RWPE2 (cell line): ENCODE results near the gene CENPM.

ENCODE experiments used
- ATAC-seq: fragments of 200-7000 bp; cut with Tn5 transposase; 3 replicates; pipeline ENCODE4 v1.9.1; 2021; ENCODE audit warnings: low read depth
- DNase-seq: peaks from one replicate; pipeline ENCODE4 v3.0.0-alpha.2; 2020; ENCODE audit warnings: low spot score
- H3K27ac ChIP-seq: fragments of 450-650 bp; 2 replicates; pipeline ENCODE4 v1.5.1; 2017; ENCODE audit warnings: mild to moderate bottlenecking; ENCODE audit not compliant: poor library complexity, severe bottlenecking
- H3K27me3 ChIP-seq: fragments of 250-450 bp; sonication (Bioruptor Pico); 2 replicates; pipeline ENCODE4 v1.5.1; 2021; ENCODE audit warnings: mild to moderate bottlenecking, moderate library complexity; ENCODE audit not compliant: insufficient read depth, poor library complexity, severe bottlenecking
- H3K36me3 ChIP-seq: fragments of 250-450 bp; sonication (Bioruptor Pico); 2 replicates; pipeline ENCODE4 v1.5.1; 2020; ENCODE audit warnings: low read depth, mild to moderate bottlenecking, moderate library complexity
- H3K4me1 ChIP-seq: fragments of 250-450 bp; sonication (Bioruptor Pico); 2 replicates; pipeline ENCODE4 v1.5.1; 2021; ENCODE audit warnings: mild to moderate bottlenecking, moderate library complexity; ENCODE audit not compliant: insufficient read depth, poor library complexity, severe bottlenecking
- H3K4me3 ChIP-seq: fragments of 250-450 bp; sonication (Bioruptor Pico); 2 replicates; pipeline ENCODE4 v1.5.1; 2021; ENCODE audit warnings: mild to moderate bottlenecking, moderate library complexity; ENCODE audit not compliant: severe bottlenecking
- H3K9me3 ChIP-seq: fragments of 250-450 bp; sonication (Bioruptor Pico); 2 replicates; pipeline ENCODE4 v1.5.1; 2021; ENCODE audit warnings: mild to moderate bottlenecking, moderate library complexity; ENCODE audit not compliant: severe bottlenecking
- TF ChIP-seq, protein P1 (sequence below): fragments of 450-650 bp; IDR thresholded peaks from one replicate; pipeline ENCODE4 v1.5.1; 2017; ENCODE audit warnings: mild to moderate bottlenecking, moderate library complexity; ENCODE audit not compliant: poor library complexity, severe bottlenecking

CENPM gene

DNA sequence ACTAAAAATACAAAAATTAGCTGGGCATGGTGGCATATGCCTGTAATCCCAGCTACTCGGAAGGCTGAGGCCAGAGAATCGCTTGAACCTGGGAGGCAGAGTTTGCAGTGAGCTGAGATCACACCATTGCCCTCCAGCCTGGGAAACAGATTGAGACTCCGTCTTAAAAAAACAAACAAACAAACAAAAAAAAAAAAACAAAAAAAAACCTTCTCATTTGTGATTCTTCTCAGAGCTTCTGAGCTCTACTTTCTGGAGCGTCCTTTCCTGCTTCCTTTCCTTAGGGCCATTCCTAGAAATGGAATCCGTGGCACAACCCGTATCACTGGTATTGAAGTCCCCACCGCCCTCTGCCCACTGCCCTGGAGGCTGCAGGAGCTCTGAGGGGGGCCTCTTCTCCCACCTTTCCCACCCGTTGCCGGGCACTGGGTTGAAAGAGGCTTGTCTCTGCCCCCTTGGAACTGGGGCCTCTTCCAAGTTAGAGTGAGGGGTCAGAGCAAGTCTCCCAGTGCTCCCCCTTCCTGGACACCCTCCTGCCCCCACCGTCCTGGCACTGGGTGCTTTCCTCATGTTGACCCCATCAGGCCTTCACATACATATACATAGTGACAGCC, 30.1 kb downstream of the CENPM start:
- ATAC-seq: no peak
- TF ChIP-seq, protein P1, sequence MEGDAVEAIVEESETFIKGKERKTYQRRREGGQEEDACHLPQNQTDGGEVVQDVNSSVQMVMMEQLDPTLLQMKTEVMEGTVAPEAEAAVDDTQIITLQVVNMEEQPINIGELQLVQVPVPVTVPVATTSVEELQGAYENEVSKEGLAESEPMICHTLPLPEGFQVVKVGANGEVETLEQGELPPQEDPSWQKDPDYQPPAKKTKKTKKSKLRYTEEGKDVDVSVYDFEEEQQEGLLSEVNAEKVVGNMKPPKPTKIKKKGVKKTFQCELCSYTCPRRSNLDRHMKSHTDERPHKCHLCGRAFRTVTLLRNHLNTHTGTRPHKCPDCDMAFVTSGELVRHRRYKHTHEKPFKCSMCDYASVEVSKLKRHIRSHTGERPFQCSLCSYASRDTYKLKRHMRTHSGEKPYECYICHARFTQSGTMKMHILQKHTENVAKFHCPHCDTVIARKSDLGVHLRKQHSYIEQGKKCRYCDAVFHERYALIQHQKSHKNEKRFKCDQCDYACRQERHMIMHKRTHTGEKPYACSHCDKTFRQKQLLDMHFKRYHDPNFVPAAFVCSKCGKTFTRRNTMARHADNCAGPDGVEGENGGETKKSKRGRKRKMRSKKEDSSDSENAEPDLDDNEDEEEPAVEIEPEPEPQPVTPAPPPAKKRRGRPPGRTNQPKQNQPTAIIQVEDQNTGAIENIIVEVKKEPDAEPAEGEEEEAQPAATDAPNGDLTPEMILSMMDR: no peak
- peaks cover 6% of the 10 kb centered on the region for H3K4me1 ChIP-seq

DNA sequence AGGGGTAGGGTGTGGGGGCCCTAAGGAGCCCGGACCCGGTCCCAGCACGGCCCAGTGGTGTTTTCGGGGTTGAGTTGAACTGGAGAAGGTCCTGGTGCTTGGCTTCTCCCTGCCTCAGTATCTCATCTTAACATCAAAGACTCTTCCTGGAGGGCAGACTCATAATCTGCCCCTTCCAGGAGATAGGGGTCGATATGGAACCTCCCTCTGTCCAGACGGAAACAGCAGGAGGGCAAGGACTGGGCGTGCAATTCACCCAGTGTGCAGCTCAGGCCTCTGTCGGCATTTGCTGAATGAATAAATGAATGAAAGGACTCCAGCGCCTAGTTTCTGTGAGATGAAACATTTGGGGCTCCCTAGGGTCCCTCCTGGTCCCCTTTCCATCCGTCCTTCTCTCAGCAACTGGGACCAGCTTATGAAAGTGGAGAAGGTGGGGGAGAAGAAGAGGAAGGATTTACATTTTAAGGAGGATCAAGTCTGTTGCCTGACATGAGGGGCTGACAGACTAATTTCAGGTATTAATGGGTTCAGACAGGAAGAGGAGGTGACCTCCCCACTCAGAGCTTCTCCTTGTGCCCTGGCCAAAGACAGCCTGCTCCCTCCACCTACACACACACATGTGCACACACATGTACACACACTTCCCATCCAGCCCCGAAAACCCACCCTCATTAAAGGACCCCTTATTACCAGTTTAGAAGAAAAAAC, 31.0 kb downstream of the CENPM start:
- H3K4me1 ChIP-seq: peaks cover 6% of the 10 kb centered on the region
- peaks cover 49% of the 10 kb centered on the region for H3K27me3 ChIP-seq
- H3K4me3 ChIP-seq: no peak overlapping the region
- H3K9me3 ChIP-seq: no peaks in the 10 kb centered on the region
- DNase-seq: no peak
- TF ChIP-seq, protein P1: no peak
- no peaks in the 10 kb centered on the region for H3K36me3 ChIP-seq
- no peak overlapping the region for H3K27ac ChIP-seq
- ATAC-seq: no peak

More for the DNA sequence above, 30.1 kb downstream of the CENPM start:
- H3K9me3 ChIP-seq: no peaks in the 10 kb centered on the region
- peaks cover 40% of the 10 kb centered on the region for H3K27me3 ChIP-seq
- no peak overlapping the region for H3K4me3 ChIP-seq
- no peak overlapping the region for H3K27ac ChIP-seq
- no peak for DNase-seq
- no peaks in the 10 kb centered on the region for H3K36me3 ChIP-seq

DNA sequence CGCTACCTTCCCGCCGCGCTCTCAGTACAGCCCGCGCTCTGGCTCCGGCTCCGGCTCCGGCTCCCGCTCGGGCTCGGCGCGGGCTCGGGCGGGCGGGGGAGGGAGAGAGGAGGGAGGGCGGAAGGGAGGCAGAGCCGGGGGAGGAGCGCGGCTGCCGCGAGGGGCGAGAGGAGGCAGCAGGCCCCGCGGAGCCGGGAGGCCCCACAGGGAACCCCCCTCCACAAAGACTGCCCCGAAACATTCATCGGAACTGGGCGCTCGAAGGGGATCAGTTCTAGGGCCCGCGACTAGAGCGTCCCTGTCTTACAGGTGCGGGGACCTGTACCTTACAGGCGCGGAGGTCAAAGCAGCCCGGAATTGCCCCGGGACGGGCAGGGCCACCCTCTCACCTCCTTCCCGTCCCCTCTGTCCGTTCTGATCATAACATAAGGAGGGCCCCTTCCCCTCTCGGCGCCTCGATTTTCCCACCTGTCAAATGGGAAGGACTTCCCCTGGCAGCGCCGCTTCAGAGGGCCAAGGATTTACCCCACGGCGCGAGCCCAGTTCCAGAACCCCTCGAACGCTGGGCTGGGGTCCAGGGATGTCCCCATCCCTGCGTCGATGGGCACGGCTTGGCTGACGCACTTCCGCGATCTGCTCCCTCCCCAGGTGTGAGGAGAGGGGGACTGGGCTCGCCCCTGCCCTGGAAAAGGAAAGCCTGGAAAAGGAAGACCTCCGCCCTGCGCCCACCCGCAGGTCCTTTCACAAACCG, 31.7 kb downstream of the CENPM start, which contains the start of gene SHISA8:
Gene SHISA8, minus strand, starts transcription at position 40 of the 751 bp plus-strand sequence. CDS start 407 bp downstream, outside the sequence.
- Histone ChIP-seq H3K4me1 (peaks cover 6% of the 10 kb centered on the region), H3K27me3 (peaks cover 55% of the 10 kb centered on the region), H3K36me3 (no peaks in the 10 kb centered on the region), H3K27ac (no peak within 1 kb of the TSS), H3K9me3 (no peaks in the 10 kb centered on the region), H3K4me3 (peak within 1 kb of the TSS; percentile 29)
- DNase-seq (no peak), ATAC-seq (peak; percentile 49)
- TF ChIP-seq, protein P1: no peak

DNA sequence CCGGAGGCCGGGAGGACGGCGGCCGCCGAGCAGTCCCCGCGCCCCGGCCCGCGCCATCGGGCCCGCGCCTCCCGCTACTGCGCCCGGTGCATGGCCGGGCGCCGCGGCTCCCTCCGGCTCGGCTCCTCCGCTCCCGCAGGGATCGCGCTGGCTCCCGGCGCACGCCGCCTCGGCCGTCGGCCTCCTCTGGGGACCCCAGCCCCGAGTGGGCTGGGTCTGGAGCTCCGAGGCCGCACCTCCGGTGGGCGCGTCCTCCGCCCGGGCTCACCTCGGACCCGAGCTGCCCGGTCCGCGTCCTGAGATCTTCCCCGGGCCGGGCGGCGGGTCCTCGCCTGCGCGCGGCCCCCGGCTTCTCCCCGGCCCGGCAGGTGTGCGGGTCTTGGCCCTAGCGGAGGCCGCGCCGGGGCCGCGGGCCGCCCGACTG, 32.3 kb downstream of the CENPM start:
- Histone ChIP-seq H3K36me3 (no peaks in the 10 kb centered on the region), H3K27me3 (peaks cover 59% of the 10 kb centered on the region)

More for the DNA sequence above, 32.3 kb downstream of the CENPM start:
- Histone ChIP-seq H3K4me1 (peaks cover 6% of the 10 kb centered on the region), H3K9me3 (no peaks in the 10 kb centered on the region), H3K27ac (no peak overlapping the region), H3K4me3 (peak overlapping the region; percentile 29)
- TF ChIP-seq, protein P1: no peak
- DNase-seq (no peak), ATAC-seq (no peak)
